NCI-H1436 treated with DMSO at 0.1 percent for 48 hours (cell line): Measurements from ENCODE around the gene NUP62CL.
"Not testable (repeated sequence)": the region's sequence is repeated elsewhere in the genome, so short reads cannot be mapped to it uniquely, and the experiment has no call there.

Experiments used
- DNase-seq: peaks from one replicate; lab custom pipeline; 2025; lab: John Stamatoyannopoulos, UW

Gene NUP62CL, protein sequence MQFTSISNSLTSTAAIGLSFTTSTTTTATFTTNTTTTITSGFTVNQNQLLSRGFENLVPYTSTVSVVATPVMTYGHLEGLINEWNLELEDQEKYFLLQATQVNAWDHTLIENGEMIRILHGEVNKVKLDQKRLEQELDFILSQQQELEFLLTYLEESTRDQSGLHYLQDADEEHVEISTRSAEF

DNA sequence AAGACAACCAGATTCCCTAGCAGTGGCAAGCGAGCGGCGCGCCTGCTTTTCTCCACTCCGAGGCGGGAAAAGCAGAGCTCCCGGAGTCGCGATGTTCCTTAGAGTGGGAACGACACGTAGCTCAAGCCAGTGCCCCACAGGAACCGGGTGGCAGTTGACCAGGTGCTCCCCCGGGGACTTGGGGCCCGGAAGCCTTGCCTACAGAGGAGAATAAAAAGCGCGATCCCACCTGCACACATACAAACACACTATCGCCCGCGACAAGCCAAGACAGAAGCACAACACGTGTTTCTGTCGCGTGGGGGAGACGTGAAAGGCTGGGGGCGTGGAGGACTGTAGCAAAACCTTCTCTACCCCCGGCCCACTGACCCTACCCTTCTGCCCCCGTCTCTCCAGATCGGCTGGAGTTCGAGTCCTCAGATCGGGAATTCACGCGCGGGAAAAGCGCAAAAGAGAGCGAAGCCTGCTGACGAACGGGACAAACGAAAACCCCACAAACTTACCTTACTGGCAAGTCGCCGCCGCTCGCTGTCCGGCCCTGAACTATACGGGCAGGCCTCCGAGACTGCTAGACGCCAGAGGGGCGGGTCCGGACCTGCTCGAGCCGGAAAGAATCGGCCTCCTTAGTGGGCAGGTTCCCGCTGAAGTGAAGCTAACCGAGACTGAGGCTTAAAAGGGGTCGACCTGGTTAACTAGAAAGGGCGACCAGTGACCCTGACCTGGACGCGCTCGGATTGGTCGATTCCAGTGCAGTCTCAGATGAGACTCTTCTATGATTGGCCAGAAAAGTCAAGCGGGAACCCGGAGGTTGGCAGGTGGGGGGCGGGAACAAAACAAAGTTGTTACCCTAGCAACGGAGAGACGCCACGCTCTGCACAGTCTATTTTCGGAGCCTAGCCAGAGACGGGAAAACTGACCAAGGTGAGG, at the start of gene NUP62CL, which contains the start of gene DNAAF6:
TSS of gene NUP62CL (minus strand) at position 664 of the 927 bp plus-strand sequence. CDS start 31,287 bp downstream, outside the sequence.
TSS of gene DNAAF6 (plus strand) at position 842 of the 927 bp plus-strand sequence. CDS start 6,265 bp downstream, outside the sequence.
- DNase-seq, result peak; percentile 74

DNA sequence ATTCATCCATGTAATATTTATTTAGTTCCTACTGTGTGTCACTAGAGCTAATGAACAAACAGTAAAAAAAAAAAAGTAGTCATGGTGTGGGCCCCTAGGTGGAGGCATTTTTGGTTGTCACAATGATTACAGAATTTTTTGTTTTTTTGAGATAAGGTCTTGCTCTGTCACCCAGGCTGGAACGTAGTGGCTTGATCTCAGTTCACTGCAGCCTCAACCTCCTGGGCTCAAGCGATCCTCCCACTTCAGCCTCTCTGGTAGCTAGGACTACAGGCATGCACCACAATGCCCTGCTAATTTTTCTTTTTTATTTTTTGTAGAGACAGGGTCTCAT, 22.2 kb upstream of the NUP62CL start:
- DNase-seq, result no peak

DNA sequence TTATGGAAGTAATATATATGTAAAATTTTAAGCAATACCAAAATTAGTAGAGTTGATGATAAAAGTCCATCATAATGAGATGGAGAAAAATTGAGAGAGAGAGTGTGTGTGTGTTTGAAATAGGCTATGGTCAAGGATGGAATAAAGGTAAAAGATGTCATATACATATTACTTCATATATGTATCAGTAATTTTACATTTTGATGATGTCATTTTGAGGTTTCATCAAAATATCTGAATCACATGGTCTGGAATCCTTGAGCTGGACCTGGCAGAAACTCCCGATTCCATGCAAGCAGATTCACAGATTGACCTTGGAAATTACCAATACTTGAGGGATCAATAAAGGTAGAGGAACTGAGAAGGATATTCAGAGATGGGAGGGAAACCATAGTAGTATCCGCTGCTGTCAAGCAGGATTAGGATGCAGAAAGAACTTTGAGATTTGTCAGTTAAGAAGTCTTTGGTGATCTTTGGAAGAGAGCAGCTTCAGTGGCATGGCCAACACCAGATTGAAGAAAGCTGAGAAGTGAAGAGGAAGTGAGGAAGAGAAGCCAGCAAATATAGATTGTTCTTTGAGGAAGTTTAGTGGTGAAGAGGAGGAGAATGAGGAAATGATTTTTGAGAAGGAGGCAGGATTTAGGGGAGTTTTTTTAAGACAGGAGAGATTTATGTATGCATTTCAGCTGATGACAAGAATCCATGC, 21.7 kb upstream of the NUP62CL start:
- DNase-seq, result no peak

DNA sequence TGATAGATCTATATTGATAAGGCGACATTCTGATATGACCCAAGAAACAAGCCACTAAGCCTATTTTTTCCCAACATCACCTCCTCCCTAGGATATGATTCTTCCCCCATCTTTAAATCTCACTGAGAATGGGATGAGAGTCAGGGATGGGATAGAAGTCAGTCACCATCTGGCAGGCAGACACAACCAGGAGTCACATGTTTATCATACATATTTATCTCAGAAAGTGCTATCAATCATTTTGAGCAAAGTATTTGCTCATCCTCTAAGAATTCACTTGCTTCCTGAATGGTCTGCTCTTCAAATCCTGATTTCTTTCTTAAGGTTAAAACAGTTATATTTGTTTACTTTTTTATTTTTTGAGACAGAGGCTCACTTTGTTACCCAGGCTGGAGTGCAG, 20.5 kb upstream of the NUP62CL start:
- DNase-seq, result no peak

- no peak for DNase-seq
Observed at GRCh38 chrX:107213477-107213876, 7.2 kb upstream of the NUP62CL start.

DNA sequence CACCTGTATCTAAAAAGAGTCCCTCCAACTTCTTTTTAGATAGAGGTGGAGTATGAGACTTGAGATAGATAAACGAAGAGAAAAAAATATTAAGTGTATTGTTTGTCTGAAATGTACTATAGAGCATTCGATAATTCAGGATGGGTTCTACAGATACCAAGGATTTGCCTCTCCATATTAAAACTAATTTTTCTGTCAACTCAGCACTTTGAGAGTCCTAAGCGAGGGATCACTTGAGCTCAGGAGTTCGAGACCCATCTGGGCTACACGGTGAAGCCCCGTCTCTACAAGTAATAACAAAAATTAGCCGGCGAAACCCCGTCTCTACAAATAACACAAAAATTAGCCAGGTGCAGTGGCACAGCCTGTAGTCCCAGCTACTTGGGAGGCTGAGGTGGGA, 1.7 kb upstream of the NUP62CL start:
- DNase-seq, result no peak

- DNase-seq, result no peak
Observed at GRCh38 chrX:107207089-107207488, 856 bp upstream of the NUP62CL start.

GRCh38 chrX:107206697-107207065, 448 bp upstream of the NUP62CL start:
- no peak for DNase-seq

DNA sequence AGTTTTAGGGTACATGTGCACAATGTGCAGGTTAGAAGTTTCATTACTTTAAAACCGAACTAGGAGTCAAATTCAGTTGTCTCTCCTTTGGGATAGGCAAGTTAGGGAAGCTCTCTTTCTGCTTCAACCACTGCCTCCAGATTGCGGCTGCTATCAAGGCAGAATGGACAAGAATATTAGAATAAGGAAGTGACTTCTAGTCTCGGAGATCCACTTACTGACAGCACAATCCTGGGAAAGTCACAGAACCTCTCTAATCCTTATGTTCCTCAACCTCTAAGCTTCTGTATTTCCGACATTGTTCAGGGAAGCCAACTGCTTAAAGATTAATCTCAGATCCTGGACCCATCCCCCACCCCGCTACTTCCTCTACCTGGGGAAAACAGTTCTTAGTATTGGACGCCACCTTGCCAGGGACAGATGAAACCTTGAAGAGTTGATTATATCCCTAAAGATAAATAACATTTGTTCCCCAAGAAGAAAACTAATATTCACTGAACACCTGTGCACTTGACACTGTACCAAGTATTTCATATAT, 2.1 kb downstream of the NUP62CL start:
- DNase-seq, result no peak

- no peak for DNase-seq
Observed at GRCh38 chrX:107199491-107199890, 6.7 kb downstream of the NUP62CL start.

GRCh38 chrX:107198074-107198473, 8.2 kb downstream of the NUP62CL start:
- not testable (repeated sequence) for DNase-seq

DNA sequence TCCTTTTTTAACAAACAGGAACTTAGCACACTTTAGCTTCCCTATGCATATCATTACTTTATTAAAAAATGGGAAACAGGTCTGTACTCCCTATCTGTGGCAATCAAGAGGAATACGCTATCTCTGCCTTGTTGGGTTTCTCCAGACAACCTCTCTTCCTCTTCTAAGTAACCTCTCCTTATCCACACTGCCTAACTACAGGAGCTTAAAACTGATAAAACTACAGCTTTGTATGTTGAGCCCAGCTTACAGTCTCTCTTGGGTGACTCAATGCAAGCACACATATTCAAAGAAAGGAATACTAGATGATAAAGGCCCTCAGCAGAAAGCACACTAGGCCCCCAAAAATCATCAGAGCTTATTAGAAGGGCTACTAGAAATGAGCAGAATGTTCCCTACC, 8.9 kb downstream of the NUP62CL start:
- DNase-seq, result no peak

GRCh38 chrX:107171369-107172102, 34.7 kb downstream of the NUP62CL start:
- DNase-seq, result no peak

DNA sequence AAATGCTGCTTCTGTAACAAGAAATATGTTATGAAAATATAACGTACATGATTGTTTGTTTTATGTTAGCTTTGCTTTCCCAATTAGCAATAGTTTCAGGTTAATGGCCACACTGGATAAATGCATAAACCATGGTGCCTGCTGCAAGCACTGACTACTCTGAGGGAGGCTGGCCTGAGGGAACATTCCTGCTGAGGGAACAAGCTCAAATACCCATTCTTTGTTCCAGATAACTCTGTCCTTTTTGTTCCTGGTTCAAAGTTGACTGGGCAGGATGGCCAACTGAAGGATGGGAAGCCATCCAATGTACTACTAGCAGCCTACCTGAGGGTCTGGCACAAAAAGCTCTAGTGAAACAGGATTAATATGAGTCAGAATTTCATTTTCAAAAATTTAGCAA, 37.5 kb downstream of the NUP62CL start:
- DNase-seq, result no peak

DNA sequence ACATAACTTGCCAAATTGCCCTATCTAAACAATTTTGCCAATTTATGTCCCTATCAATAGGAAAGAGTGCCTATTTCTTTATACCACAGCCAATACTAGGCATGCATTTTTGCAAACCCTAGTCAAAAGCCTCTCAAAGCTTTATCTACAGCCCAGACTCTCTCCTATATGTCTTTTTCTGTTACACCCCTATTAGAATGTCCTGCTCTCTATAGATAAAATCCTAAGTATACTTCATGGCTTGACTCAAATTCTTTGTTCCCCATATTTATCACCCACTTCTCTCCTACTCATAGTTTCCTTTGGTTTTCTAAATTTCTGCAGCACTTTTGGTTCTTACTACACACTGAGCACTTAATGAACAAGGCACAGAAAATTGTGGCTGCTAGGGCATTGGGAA, 38.0 kb downstream of the NUP62CL start:
- DNase-seq, result no peak

DNA sequence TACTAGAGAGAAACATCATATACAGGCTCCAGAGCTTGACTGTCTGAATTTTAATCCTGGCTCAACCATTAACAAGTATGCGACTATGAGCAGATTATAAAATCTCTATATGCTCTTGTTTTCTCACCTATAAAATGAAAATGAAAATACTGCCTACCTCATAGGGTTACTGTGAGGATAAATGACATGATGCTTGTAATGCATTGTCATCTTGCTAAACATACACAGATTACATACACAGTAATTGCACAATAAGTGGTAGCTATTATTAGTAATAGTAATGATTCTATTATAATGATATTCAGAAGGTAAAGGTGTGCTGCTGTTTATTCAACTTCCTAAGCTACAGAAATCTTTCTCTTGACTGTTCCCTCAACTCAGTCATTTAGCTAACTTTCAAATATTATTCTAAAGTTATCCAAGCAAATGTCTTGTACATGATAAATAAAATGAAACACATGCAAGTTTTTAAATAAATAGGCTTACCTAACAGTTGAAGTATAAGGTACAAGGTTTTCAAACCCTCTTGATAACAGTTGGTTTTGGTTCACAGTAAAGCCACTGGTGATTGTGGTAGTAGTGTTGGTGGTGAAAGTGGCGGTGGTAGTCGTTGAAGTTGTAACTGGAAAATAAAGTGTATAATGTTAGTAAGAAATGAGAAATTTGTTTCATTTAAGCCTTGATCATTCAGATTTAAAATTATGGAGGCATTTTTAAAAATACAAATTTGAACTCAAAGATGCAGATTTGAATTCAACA, 38.9 kb downstream of the NUP62CL start:
- DNase-seq, result no peak

DNA sequence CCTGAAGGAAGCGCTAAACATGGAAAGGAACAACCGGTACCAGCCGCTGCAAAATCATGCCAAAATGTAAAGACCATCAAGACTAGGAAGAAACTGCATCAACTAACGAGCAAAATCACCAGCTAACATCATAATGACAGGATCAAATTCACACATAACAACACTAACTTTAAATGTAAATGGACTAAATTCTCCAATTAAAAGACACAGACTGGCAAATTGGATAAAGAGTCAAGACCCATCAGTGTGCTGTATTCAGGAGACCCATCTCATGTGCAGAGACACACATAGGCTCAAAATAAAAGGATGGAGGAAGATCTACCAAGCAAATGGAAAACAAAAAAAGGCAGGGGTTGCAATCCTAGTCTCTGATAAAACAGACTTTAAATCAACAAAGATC, 48.6 kb downstream of the NUP62CL start:
- DNase-seq, result not testable (repeated sequence)

GRCh38 chrX:107155621-107156430, 50.4 kb downstream of the NUP62CL start:
- not testable (repeated sequence) for DNase-seq

- DNase-seq, result no peak
Observed at GRCh38 chrX:107154787-107155620, 51.2 kb downstream of the NUP62CL start.
